OCI-LY7 (cell line): ENCODE data around the gene ZNF267. TPM values are rescaled to one million over a fixed set of nuclear protein-coding genes. Genes with fewer than 3 reads are reported as not detected.

Experiments used
- BruUV-seq: library from RNA; stranded (reverse); fragments of 400-500 nt; replicated peaks from 2 replicates; lab custom pipeline; 2021; lab: Mats Ljungman, UMichigan
- CTCF ChIA-PET: fragments of 300-600 bp; sonication (Branson Sonifier 250); formaldehyde crosslinking; loops from one replicate; lab custom pipeline; 2022; ENCODE audit warnings: antibody characterized with exemption; ENCODE audit not compliant: unreplicated experiment; lab: Charles Lee
- POLR2A ChIA-PET: fragments of 300-600 bp; sonication (Branson Sonifier 250); formaldehyde crosslinking; loops from one replicate; lab custom pipeline; 2022; ENCODE audit warnings: antibody characterized with exemption; lab: Charles Lee
- DNase-seq: peaks from one replicate; pipeline ENCODE4 v3.0.0-alpha.2; 2015; ENCODE audit warnings: low spot score
- H2AFZ ChIP-seq: fragments of 200-600 bp; sonication (generic), shearing (Covaris generic); 2 replicates; pipeline ENCODE4 v1.6.1; 2014; ENCODE audit warnings: mild to moderate bottlenecking, antibody characterized with exemption, low read length, moderate library complexity
- H3K27ac ChIP-seq: fragments of 200-600 bp; sonication (generic); 2 replicates; pipeline ENCODE4 v1.5.1; 2014; ENCODE audit warnings: mixed run types, low read depth, mild to moderate bottlenecking, moderate library complexity, low read length, inconsistent platforms; ENCODE audit not compliant: poor library complexity, severe bottlenecking
- H3K36me3 ChIP-seq: fragments of 200-600 bp; sonication (generic); 2 replicates; pipeline ENCODE4 v1.6.1; 2014; ENCODE audit warnings: mild to moderate bottlenecking, antibody characterized with exemption, low read length, moderate library complexity, mixed read lengths; ENCODE audit not compliant: insufficient read depth
- H3K4me1 ChIP-seq: fragments of 200-600 bp; sonication (generic); 2 replicates; pipeline ENCODE4 v1.5.1; 2014; ENCODE audit warnings: mild to moderate bottlenecking, low read length; ENCODE audit not compliant: insufficient read depth, poor library complexity, severe bottlenecking
- H3K4me2 ChIP-seq: fragments of 200-600 bp; sonication (generic); 2 replicates; pipeline ENCODE4 v1.6.1; 2014; ENCODE audit warnings: mild to moderate bottlenecking, low read length
- H3K4me3 ChIP-seq: fragments of 200-600 bp; sonication (generic); 2 replicates; pipeline ENCODE4 v1.5.1; 2014; ENCODE audit warnings: mild to moderate bottlenecking, low read depth, low read length; ENCODE audit not compliant: poor library complexity, severe bottlenecking
- H3K79me2 ChIP-seq: fragments of 200-600 bp; sonication (generic); 2 replicates; pipeline ENCODE4 v1.6.1; 2016; ENCODE audit warnings: low read depth, mild to moderate bottlenecking, low read length, moderate library complexity, mixed read lengths; ENCODE audit not compliant: insufficient read depth
- H3K9me2 ChIP-seq: fragments of 200-600 bp; sonication (generic); 2 replicates; pipeline ENCODE4 v1.6.1; 2016; ENCODE audit warnings: mild to moderate bottlenecking, low read length, mixed read lengths; ENCODE audit not compliant: insufficient read depth
- H3K9me3 ChIP-seq: fragments of 200-600 bp; sonication (generic); 2 replicates; pipeline ENCODE4 v1.6.1; 2014; ENCODE audit warnings: mild to moderate bottlenecking, mixed run types, low read length, mixed read lengths
- H4K20me1 ChIP-seq: fragments of 200-600 bp; sonication (generic); 2 replicates; pipeline ENCODE4 v1.6.1; 2014; ENCODE audit warnings: mild to moderate bottlenecking, antibody characterized with exemption, low read length, moderate library complexity, mixed read lengths; ENCODE audit not compliant: insufficient read depth
- CTCF ChIP-seq: fragments of 200-600 bp; sonication (generic); conservative IDR thresholded peaks from 2 replicates; pipeline ENCODE4 v1.5.1; 2014; ENCODE audit warnings: mild to moderate bottlenecking, antibody characterized with exemption, low read length, moderate library complexity, mixed read lengths
- EZH2phosphoT487 ChIP-seq: fragments of 200-600 bp; sonication (generic); IDR thresholded peaks from 2 replicates; pipeline ENCODE4 v1.6.1; 2018; ENCODE audit warnings: low read depth, borderline replicate concordance, mild to moderate bottlenecking, mixed run types, antibody characterized with exemption, low read length, moderate library complexity, mixed read lengths
- intact Hi-C: fragments of 100-400 bp; cut with micrococcal nuclease; formaldehyde crosslinking; loops from one replicate; pipeline ENCODE4 v1.10.0; 2022; ENCODE audit not compliant: unreplicated experiment
- total RNA-seq, 2 experiments: library from RNA; depleted of rRNA in 1 of 2; stranded (reverse); fragments of >200 nt in 1 of 2; shearing (Covaris generic) in 1 of 2; gene quantifications; 2 replicates each; pipeline ENCODE4 v1.2.3, GENCODE V29; 2014 to 2022

ZNF267 gene
- total RNA-seq, 2 experiments from 2014 or later, result 23.3 to 38.8 TPM

- H3K27ac ChIP-seq, result peak overlapping the region; percentile 92
- H3K4me1 ChIP-seq, result peaks cover 29% of the 10 kb centered on the region
- H3K4me3 ChIP-seq, result peak overlapping the region; percentile 95
- ChIA-PET POLR2A (no interaction called here), CTCF (no interaction called here)
- H3K36me3 ChIP-seq, result peaks cover 57% of the 10 kb centered on the region
- H3K9me3 ChIP-seq, result peaks cover 28% of the 10 kb centered on the region; the same call in 1 of the 2 replicates
- TF ChIP-seq EZH2phosphoT487 (no peak), CTCF (no peak)
- H4K20me1 ChIP-seq, result peaks cover 25% of the 10 kb centered on the region
- no peak overlapping the region for H2AFZ ChIP-seq
- H3K4me2 ChIP-seq, result peak overlapping the region; percentile 95
- intact Hi-C loops, result loop anchor here (2.0 kb wide), 1 partner anchor 416 kb away; the partner anchor contains the start of gene ARMC5
- BruUV-seq, result no TSS peak
- no peaks in the 10 kb centered on the region for H3K9me2 ChIP-seq
- peaks cover 66% of the 10 kb centered on the region for H3K79me2 ChIP-seq
- peak; percentile 56 for DNase-seq
These were observed 1.7 kb downstream of the ZNF267 start for GRCh38 chr16:31875112-31875803.

- H3K79me2 ChIP-seq, result peaks cover 74% of the 10 kb centered on the region
- H3K36me3 ChIP-seq, result peaks cover 65% of the 10 kb centered on the region
- no TSS peak for BruUV-seq
- peak overlapping the region; percentile 95 for H3K4me3 ChIP-seq
- peaks cover 30% of the 10 kb centered on the region; the same call in 1 of the 2 replicates for H3K9me3 ChIP-seq
- no peak for TF ChIP-seq CTCF
- no peak for TF ChIP-seq EZH2phosphoT487
- peaks cover 25% of the 10 kb centered on the region for H4K20me1 ChIP-seq
- H3K4me1 ChIP-seq, result peaks cover 26% of the 10 kb centered on the region
- H3K27ac ChIP-seq, result no peak overlapping the region
- POLR2A ChIA-PET, result no interaction called here
- no peaks in the 10 kb centered on the region for H3K9me2 ChIP-seq
- H2AFZ ChIP-seq, result no peak overlapping the region
- CTCF ChIA-PET, result no interaction called here
- DNase-seq, result no peak
- peak overlapping the region; percentile 95 for H3K4me2 ChIP-seq
- intact Hi-C loops, result loop anchor here (2.0 kb wide), 1 partner anchor 417 kb away; the partner anchor contains the start of gene ARMC5
These were observed 2.4 kb downstream of the ZNF267 start for GRCh38 chr16:31875928-31876547.
